ENCODE measurements around the gene COL27A1.

DNA sequence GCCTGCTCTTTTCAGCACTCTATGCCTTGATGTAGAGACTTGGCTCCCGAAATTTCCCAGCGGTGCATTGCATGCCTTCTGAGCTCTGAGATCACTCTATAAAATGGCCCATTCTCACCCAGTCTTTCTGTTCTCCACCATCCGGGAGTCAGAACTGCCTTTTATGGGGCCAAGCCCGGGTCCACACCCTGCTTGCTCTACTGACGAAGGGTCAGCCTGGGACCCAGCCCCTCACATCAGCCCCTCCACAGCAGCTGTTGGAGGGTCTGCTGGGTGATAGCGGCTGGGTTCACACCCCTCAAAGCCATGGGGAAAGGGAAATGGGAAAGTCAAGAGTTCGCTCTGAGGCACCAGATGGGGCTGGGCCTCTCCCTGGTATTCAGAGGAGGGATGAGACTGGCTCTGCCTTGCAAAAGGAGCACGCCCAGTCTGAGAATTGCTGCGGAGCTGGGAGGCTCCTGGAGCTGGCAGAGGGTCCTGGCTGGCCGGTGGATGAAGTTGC, 101.5 kb downstream of the COL27A1 start:
- TF ChIP-seq CTCF (IDR thresholded peaks at IDR 0.05) (no peak), EZH2 (IDR thresholded peaks at IDR 0.05; ENCODE audit: borderline replicate concordance, insufficient read depth, low read depth, low read length, poor library complexity, severe bottlenecking) (no peak)
